HG03095 (cell line): ENCODE data around the gene BRF1.

Experiments
- ATAC-seq: cut with Tn5 transposase; IDR thresholded peaks from one replicate; pipeline ENCODE4 v1.9.1; 2021; ENCODE audit warnings: moderate library complexity; ENCODE audit not compliant: unreplicated experiment

BRF1 gene

DNA sequence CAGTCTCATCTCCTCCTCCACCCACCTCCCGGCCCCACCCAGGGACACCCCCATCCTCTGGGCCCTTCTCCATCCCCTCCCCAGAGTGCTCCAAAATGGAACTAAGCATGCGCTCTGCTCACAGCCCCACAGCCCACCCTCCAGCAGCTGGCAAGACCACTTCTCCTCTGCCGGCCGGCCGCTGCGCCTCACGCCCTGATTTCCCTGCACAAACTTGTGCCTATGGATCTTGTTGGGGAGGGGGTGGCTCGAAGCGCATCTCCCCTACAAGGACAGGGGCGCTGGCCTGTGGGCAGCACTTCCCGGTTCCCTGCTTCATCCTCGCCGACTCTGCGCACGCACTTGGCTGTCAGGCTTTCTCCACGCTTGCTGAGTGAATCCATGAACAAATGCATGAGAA is 100.2 kb downstream of the BRF1 start:
- no peak for ATAC-seq

GRCh38 chr14:105200074-105200473 is 100.7 kb downstream of the BRF1 start:
- no peak for ATAC-seq

DNA sequence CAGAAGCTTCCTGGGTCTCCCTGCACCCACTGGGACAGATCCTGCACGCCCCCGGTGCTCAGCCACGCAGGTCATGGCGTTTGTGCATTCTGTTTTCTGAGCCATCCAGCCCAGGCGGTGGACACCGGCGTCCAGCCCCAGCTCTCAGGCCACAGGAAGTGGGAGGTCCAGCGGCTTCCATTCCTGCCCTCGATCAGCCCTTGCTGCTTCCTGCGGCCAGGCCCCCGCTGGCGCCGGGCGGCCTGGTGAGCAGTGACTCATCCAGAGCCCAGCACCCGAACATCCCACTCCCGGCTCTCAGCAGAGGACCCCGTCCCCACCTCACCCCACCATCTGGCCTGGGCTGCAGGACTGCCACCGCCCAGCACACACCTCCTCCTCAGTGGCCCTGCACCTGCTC is 101.7 kb downstream of the BRF1 start:
- ATAC-seq = no peak

DNA sequence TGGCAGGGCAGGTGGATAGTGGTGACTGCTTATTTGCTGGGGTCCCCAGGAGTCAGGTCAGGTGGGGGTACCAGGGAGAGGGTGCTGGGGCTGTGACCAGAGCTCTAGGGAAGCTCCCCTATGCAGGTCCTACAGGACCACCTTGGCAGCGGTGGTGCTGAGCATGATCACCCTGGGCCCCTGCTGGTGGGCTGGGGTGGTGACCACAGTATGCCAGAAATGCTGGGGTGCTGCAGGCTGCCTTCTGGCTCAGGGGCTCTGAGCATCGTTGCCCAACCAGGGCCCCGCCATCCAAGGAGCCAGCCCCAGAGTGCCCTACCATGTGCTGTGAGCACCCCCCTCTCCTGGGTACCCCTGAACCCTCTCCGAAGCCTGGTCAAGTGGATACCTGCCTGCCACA is 102.2 kb downstream of the BRF1 start:
- no peak for ATAC-seq

DNA sequence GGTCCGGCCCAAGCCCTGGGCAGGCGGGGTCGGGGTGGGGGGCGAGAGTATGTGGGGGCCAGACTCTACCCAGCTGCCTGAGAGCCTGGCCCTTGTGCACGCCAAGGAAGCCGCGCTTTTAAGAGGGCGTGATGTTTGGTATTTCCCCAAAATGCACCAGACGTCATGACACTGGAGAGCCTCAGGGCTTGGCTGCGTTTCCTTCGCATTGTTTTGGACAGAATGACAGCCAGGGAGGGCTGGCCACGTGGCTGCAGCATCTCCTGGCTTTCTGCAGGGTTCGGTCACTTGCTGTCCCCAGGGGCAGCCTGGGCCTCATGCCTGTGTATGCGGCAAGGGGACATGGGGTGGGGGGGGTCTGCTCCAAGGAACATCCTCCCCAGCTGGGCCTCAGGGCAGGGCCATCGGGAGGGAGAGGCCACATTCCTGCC is 103.6 kb downstream of the BRF1 start:
- ATAC-seq = no peak

DNA sequence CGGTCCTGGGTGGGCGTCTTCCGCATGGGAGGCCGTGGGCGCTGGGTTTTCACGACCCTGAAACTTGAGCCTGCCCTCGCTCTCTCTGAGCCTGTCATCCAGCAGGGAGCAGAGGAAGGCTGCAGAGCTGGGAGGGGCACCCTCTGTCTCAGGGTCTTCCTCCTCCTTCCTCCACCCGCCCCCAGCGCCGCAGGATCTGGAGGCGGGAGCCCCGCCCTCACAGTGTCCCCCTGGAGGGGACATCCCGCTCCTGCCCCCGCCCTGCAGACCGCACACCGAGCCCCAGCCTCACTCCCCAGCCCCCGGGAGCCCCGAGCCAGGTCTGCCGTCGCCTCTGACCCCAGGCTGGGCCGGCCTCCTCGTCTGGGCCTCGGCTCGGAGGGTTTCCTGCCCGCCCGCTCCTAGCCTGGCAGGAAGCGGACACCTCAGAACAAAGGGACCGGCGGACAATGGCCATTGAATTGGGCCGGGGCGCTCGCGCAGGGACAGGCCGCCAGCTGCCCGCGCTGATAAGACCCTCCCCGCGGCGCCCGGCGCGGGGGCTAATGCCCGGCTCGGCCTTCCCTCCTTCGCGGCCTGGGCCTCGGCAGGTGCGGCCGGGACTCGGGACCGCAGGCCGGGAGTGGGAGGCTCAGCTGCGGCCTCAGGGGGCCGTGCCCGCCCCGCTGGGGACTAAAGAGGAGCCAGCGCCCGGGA is 104.4 kb downstream of the BRF1 start:
- ATAC-seq = no peak

GRCh38 chr14:105195522-105196264 is 105.1 kb downstream of the BRF1 start:
- no peak for ATAC-seq

GRCh38 chr14:105195051-105195450 is 105.8 kb downstream of the BRF1 start:
- no peak for ATAC-seq

- ATAC-seq = no peak
These were observed 106.7 kb downstream of the BRF1 start for GRCh38 chr14:105193916-105194782.

GRCh38 chr14:105192866-105193731 is 107.7 kb downstream of the BRF1 start:
- no peak for ATAC-seq

GRCh38 chr14:105187935-105188524 is 112.8 kb downstream of the BRF1 start:
- no peak for ATAC-seq

DNA sequence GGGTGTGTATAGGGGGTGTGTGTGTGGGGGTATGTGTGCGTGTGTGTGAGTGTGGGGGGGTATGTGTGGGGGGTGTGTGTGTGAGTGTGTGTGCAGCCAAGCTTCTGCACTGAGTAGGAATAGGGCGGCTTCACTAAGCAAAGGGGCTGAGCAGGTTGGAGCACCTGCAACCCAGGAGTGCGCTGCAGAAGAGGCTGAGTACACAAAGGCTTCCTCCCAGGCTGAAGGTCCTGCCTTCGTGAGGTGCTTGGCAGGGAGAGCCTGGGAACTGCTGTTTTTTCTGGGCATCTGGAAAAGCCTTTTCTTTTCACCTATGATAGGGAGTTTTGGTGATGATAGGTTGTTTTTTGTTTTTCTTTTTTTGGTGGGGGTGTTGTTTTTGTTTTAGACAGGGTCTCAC is 113.7 kb downstream of the BRF1 start:
- ATAC-seq = no peak

- no peak for ATAC-seq
These were observed 114.8 kb downstream of the BRF1 start for GRCh38 chr14:105185973-105186372.

GRCh38 chr14:105185001-105185400 is 115.8 kb downstream of the BRF1 start:
- ATAC-seq = no peak

- no peak for ATAC-seq
These were observed 116.3 kb downstream of the BRF1 start for GRCh38 chr14:105184461-105184860.

- no peak for ATAC-seq
These were observed 118.3 kb downstream of the BRF1 start for GRCh38 chr14:105182296-105183020.

GRCh38 chr14:105181549-105182295 is 119.1 kb downstream of the BRF1 start:
- ATAC-seq = no peak

- no peak for ATAC-seq
These were observed 119.9 kb downstream of the BRF1 start, which contains the start of gene NUDT14 for GRCh38 chr14:105180592-105181548. Gene NUDT14 (minus strand): TSS chr14:105181312. CDS start chr14:105181209, 103 bp downstream.
